Measurements from ENCODE around the gene ERBB3.
"Not testable (repeated sequence)": the region's sequence is repeated elsewhere in the genome, so short reads cannot be mapped to it uniquely, and the experiment has no call there.

Gene ERBB3

GRCh38 chr12:56114084-56114483 lies 34.1 kb downstream of the ERBB3 start:
- no peak for DNase-seq (ENCODE audit: low read depth in 2 of 2)

DNA sequence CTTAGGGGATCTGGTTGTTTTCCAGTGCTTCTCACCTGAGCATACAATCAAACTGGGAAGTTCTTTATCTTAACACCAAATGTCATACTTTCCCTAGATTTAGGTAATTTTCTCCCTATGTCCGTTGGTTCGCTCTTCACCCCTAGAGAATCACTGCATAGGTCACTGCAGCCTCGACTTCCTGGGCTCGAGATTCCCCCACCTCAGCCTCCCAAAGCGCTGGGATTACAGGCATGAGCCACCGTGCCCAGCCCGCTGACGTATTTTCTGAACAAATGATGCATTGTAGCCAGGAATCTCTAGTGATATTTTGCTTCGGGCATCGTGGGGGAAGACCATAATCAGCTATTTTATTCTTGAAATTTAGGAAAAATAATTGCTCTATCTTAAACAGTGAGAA lies 35.4 kb downstream of the ERBB3 start:
- DNase-seq (ENCODE audit: low read depth in 2 of 2) = no peak

DNA sequence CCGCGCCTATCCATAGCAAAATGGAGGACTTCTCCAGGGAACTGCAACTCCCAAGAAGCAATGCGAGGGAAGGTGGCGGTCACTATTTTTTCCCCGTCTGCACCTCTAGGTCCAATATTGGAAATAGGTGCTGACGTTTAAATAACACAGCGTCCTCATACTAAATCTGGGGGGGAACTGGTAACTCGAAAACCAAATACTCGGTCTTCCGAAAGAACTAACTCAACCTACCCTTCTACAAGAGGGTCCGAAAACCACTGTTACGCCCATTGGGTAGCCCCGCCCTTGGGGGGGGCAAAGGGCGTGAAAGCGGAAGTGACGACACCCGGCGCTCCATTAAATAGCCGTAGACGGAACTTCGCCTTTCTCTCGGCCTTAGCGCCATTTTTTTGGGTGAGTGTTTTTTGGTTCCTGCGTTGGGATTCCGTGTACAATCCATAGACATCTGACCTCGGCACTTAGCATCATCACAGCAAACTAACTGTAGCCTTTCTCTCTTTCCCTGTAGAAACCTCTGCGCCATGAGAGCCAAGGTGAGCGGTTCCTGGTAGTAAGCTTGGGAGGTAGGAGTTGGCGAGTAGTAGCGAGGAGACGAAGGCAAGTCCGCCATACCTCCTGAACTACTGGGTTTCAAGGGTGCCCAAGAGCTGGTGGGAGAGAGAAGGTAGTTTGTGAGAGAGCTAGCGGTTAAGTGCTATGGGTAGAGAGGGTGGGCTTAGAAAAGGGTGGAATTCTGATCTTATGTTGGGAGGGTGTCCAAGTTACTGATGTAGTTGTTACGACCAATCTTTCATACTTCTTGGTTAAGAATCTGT lies 36.5 kb downstream of the ERBB3 start, which contains the start of gene RPL41:
TSS of gene RPL41 (plus strand) at position 367 of the 815 bp plus-strand sequence.
- peak; percentile 83 to 89 for DNase-seq (ENCODE audit: low read depth in 2 of 2)

- DNase-seq (ENCODE audit: low read depth in 2 of 2) = not testable (repeated sequence)
These were observed 37.2 kb downstream of the ERBB3 start for GRCh38 chr12:56117082-56117706.

DNA sequence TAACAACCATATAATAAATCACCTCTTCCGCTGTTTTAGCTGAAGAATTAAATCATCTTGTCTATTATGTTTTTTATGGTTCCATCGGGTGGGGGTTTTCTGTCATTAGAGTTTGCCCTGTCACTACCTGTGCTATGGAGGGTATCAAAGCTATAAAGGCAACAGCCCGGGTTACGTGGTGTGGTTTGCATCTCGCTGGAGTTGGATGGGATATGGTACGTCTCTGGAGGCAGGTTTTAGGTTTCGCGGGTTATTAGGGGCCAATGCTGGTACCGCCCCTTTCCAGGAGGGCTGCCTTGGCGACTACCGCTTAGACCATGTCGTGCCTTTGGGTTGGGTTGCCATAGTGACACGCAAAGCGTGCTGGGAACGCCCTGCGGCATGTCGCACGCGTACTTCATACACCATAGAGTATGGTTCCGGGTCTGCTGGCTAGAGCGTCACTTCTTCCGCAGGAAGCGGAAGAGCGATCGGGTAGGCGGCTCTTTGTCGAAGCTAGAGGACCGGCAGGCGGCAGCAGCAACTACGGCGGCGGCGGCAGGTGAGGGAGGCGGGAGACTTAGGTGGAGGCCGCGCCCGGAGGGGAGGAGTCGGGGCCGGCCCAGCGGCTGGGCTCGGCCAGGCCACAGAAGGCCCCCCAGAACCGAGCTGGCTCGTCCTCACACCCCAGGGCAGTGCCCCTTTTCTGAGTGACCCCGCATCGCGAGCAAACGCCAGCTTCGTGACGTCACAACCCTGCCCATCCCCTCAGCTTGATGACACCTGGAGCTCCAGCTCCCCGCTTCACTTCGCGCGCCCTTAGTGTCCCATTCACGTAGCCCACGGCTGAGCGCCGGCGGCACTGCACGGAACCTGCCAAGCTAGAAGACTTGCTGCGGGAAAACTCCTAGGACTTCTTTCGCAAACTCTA lies 38.1 kb downstream of the ERBB3 start, which contains the start of gene ZC3H10:
TSS of gene ZC3H10 (plus strand) at position 489 of the 910 bp plus-strand sequence. CDS start 2,297 bp downstream, outside the sequence.
- peak; percentile 94 to 96 for DNase-seq (ENCODE audit: low read depth in 2 of 2)

- DNase-seq (ENCODE audit: low read depth in 2 of 2) = no peak
These were observed 38.9 kb downstream of the ERBB3 start for GRCh38 chr12:56118688-56119357.

- DNase-seq (ENCODE audit: low read depth in 2 of 2) = peak in 1 of 2 donors; percentile 12
These were observed 39.4 kb downstream of the ERBB3 start for GRCh38 chr12:56119361-56119796.

DNA sequence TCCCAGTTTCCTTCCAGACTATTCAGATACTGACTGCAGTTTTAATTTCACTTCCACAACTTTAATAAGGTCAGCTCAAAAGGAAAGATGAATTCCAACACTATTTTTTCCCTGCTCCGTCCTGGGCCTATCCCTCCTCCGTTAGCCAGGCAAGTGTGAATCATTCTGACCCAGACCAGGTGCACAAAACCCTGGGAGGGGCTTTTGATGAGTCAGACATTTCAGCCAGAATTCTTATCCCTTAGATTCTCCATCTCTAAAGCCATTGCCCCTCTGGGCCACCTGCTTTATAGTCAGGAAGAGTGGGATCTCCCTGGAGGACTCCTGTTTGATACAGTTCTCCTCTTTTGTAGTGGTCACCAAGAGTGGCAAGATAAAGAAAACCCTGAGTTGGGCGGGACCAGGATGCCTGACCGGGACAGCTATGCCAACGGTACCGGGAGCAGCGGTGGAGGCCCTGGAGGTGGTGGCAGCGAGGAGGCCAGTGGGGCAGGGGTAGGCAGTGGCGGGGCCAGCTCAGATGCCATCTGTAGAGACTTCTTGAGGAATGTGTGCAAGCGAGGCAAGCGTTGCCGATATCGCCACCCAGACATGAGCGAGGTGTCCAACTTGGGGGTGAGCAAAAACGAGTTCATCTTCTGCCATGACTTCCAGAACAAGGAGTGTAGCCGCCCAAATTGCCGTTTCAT lies 40.3 kb downstream of the ERBB3 start:
- no peak for DNase-seq (ENCODE audit: low read depth in 2 of 2)

GRCh38 chr12:56121204-56121870 lies 41.4 kb downstream of the ERBB3 start:
- no peak for DNase-seq (ENCODE audit: low read depth in 2 of 2)

- DNase-seq (ENCODE audit: low read depth in 2 of 2) = no peak
These were observed 42.7 kb downstream of the ERBB3 start for GRCh38 chr12:56122637-56123036.

- no peak for DNase-seq (ENCODE audit: low read depth in 2 of 2)
These were observed 44.2 kb downstream of the ERBB3 start for GRCh38 chr12:56124133-56124532.

DNA sequence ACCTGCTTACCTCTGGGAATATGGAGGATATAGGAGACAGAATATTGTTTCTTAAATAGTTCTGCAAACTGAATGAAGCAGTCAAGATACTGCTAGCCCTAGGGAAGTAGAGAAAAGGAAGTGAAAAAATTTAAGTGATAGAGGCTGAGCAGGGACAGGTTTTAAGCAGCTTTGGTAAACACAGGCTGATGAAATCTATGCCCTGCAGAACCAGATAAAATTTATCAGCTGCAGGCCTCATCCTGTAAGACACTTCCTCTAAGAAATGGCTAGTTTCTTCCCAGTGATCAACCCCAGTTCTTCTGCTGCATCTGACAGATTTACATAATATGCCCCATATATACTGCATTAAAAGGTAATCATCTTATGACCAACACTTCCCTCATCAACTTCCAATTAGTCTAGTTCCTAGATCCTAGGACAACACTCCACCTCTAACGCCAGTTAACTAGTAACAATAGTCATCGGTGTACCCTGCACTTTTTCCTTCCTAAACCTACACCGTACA lies 46.8 kb downstream of the ERBB3 start:
- DNase-seq (ENCODE audit: low read depth in 2 of 2) = no peak

DNA sequence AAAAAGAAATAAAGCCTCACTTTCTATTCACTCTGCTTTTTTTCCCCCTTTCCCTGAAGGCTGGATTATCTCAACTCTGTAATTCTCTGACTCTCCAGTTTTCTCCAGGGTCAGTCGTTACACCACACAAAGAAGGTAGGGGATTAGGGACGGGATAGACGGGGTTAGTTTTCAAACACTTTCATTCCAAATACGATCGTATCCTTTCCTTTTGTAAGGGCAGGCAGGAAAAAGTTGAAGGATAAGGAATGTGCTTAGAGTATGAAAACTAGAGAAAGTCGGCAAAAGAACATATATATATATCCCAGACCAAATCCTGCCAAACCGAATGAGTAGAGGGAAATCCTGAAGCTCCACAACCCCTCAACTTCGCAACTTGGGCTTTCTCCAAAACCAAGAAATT lies 47.5 kb downstream of the ERBB3 start:
- DNase-seq (ENCODE audit: low read depth in 2 of 2) = no peak

- DNase-seq (ENCODE audit: low read depth in 2 of 2) = peak; percentile 92 to 98
These were observed 48.1 kb downstream of the ERBB3 start, which contains the start of gene ESYT1 for GRCh38 chr12:56127888-56128669. Gene ESYT1, plus strand, starts transcription at chr12:56128267. Its CDS starts 53 bp downstream, at chr12:56128320.

- no peak for DNase-seq (ENCODE audit: low read depth in 2 of 2)
These were observed 48.8 kb downstream of the ERBB3 start for GRCh38 chr12:56128670-56129205.

- DNase-seq (ENCODE audit: low read depth in 2 of 2) = peak in 1 of 2 donors; percentile 60
These were observed 49.4 kb downstream of the ERBB3 start for GRCh38 chr12:56129206-56129941.

DNA sequence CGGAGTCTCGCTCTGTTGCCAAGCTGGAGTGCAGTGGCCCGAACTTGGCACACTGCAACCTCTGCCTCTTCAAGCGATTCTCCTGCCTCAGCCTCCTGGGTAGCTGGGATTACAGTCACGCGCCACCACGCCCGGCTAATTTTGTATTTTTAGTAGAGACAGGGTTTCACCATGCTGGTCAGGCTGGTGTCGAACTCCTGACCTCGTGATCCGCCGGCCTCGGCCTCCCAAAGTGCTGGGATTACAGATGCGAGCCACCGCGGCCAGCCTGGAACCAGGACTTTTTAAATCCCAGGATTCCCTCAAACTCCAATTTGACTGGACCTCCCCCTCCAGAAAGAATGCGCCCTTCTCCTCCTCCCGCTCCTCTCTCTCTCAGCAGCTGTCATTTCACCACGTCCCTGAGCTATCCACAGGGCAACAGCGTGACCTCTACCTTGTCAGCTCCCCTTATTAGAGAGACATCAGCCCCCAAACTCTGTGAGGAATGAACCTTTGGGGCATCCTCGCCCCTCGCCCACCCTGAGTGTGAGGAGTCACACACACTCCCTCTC lies 50.1 kb downstream of the ERBB3 start:
- no peak for DNase-seq (ENCODE audit: low read depth in 2 of 2)

DNA sequence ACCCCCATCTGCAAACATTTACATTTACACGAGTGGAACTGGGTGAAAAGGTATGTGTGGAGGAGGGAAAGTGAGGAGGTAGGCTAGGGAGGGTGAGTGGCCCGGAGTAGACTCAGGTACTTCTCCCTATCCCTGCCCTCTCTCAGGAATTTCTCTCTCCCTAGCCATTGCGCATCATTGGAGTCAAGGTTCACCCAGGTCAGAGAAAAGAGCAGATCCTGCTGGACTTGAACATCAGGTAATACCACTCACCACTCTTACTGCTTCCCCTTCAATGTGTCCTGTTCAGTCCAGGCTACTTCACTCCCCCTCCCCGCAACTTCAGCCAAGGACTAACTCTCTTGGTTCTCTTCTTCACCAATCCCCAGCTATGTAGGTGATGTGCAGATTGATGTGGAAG lies 50.9 kb downstream of the ERBB3 start:
- DNase-seq (ENCODE audit: low read depth in 2 of 2) = no peak

Data from stimulated activated CD8-positive, alpha-beta memory T cell treated with anti-CD3 and anti-CD28 coated beads, Interleukin-15, amount 100 ng/mL, for 4 hours (primary cell).